DOHH2 (cell line): ENCODE measurements around the gene ACTA2.

Experiments used
- EZH2phosphoT487 ChIP-seq: fragments of 200-600 bp; sonication (generic); IDR thresholded peaks from 2 replicates; pipeline ENCODE4 v1.6.1; 2017; ENCODE audit warnings: borderline replicate concordance, mild to moderate bottlenecking, antibody characterized with exemption, low read length, moderate library complexity, mixed read lengths
- TF ChIP-seq, protein P1 (sequence below): fragments of 200-600 bp; sonication (generic); IDR thresholded peaks from one replicate; pipeline ENCODE4 v1.5.1; 2014; ENCODE audit warnings: antibody characterized with exemption, mild to moderate bottlenecking, low read depth, low read length; ENCODE audit not compliant: poor library complexity, severe bottlenecking

DNA sequence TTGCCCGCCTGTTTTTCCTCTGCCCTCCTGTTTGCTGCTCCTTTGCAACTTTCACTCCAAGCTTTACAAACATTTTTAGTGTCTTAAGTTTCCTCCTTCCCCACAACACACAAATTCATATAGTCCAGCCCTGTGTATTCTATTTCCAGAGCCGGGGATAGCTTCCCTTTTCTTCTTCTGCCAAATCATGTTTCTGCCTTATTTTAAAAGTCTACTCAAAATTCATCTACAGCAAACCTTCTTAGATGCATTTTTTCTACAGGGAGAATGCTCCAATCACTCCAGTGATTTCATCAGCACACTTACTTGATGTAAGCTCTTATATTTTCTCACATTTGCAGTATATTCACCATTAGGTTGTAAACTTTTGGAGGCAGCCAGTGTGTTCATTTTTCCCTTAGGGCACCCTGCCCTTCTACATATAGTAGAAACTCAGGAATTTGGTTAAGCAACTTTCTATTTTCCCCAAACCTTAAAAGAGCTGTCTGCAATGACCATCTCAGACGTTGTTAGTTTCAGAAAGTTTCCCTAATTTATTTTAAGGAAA, 12.4 kb upstream of the ACTA2 start:
- TF ChIP-seq, protein P1, sequence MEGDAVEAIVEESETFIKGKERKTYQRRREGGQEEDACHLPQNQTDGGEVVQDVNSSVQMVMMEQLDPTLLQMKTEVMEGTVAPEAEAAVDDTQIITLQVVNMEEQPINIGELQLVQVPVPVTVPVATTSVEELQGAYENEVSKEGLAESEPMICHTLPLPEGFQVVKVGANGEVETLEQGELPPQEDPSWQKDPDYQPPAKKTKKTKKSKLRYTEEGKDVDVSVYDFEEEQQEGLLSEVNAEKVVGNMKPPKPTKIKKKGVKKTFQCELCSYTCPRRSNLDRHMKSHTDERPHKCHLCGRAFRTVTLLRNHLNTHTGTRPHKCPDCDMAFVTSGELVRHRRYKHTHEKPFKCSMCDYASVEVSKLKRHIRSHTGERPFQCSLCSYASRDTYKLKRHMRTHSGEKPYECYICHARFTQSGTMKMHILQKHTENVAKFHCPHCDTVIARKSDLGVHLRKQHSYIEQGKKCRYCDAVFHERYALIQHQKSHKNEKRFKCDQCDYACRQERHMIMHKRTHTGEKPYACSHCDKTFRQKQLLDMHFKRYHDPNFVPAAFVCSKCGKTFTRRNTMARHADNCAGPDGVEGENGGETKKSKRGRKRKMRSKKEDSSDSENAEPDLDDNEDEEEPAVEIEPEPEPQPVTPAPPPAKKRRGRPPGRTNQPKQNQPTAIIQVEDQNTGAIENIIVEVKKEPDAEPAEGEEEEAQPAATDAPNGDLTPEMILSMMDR: no peak
- TF ChIP-seq EZH2phosphoT487: no peak
